ENCODE results near the gene RNF222. TPM values are rescaled to one million over a fixed set of nuclear protein-coding genes. Genes with fewer than 3 reads are reported as not detected.

RNF222 gene
- polyA plus RNA-seq, 1 donor from 2014 or later = not detected

- no peaks in the 10 kb centered on the region for H3K9me2 ChIP-seq (ENCODE audit: insufficient read depth, low read length)
- H3K79me2 ChIP-seq (replicated peaks; ENCODE audit: insufficient read depth, low read length) = no peaks in the 10 kb centered on the region
- H4K20me1 ChIP-seq (ENCODE audit: insufficient read depth) = no peaks in the 10 kb centered on the region
- no peaks in the 10 kb centered on the region for H3K36me3 ChIP-seq (ENCODE audit: insufficient read depth, low read length)
- no peak overlapping the region for H3K27ac ChIP-seq (ENCODE audit: low read length)
- no peaks in the 10 kb centered on the region for H3F3A ChIP-seq (ENCODE audit: insufficient read depth, low read length, poor library complexity, severe bottlenecking)
- TF ChIP-seq REST (IDR thresholded peaks at IDR 0.05; ENCODE audit: borderline replicate concordance) (no peak), MXI1 (conservative IDR thresholded peaks at IDR 0.05; ENCODE audit: poor library complexity, severe bottlenecking) (no peak), SMC3 (conservative IDR thresholded peaks at IDR 0.05; ENCODE audit: poor library complexity) (no peak)
- H3K27me3 ChIP-seq (ENCODE audit: insufficient read depth, low read depth, low read length) = no peaks in the 10 kb centered on the region
- no peak overlapping the region for H3K4me3 ChIP-seq (ENCODE audit: low read length)
- no peak overlapping the region for H3K4me2 ChIP-seq (ENCODE audit: low read length)
- H3K9ac ChIP-seq (ENCODE audit: low read length) = no peak overlapping the region
- H3K9me3 ChIP-seq (ENCODE audit: low read length) = no peaks in the 10 kb centered on the region
- no peak overlapping the region for H2AFZ ChIP-seq (ENCODE audit: low read depth, low read length)
These were observed 51.5 kb downstream of the RNF222 start for GRCh38 chr17:8345951-8346665.

- no peak overlapping the region for H2AFZ ChIP-seq (ENCODE audit: low read depth, low read length)
- no peaks in the 10 kb centered on the region for H3K27me3 ChIP-seq (ENCODE audit: insufficient read depth, low read depth, low read length)
- no peaks in the 10 kb centered on the region for H3F3A ChIP-seq (ENCODE audit: insufficient read depth, low read length, poor library complexity, severe bottlenecking)
- H3K9me2 ChIP-seq (ENCODE audit: insufficient read depth, low read length) = no peaks in the 10 kb centered on the region
- H3K9ac ChIP-seq (ENCODE audit: low read length) = no peak overlapping the region
- H3K27ac ChIP-seq (ENCODE audit: low read length) = no peak overlapping the region
- no peak for TF ChIP-seq REST (IDR thresholded peaks at IDR 0.05; ENCODE audit: borderline replicate concordance)
- TF ChIP-seq CTCF (IDR thresholded peaks at IDR 0.05; ENCODE audit: poor library complexity, severe bottlenecking) = no peak
- TF ChIP-seq EZH2 (IDR thresholded peaks at IDR 0.05; ENCODE audit: borderline replicate concordance, insufficient read depth, low read length, poor library complexity, severe bottlenecking) = no peak
- TF ChIP-seq MXI1 (conservative IDR thresholded peaks at IDR 0.05; ENCODE audit: poor library complexity, severe bottlenecking) = no peak
- TF ChIP-seq POLR2AphosphoS5 (IDR thresholded peaks at IDR 0.05) = no peak
- TF ChIP-seq SMC3 (conservative IDR thresholded peaks at IDR 0.05; ENCODE audit: poor library complexity) = no peak
- TF ChIP-seq TAF1 (IDR thresholded peaks at IDR 0.05; ENCODE audit: low read depth) = no peak
- TF ChIP-seq RAD21 (conservative IDR thresholded peaks at IDR 0.05) = no peak
- TF ChIP-seq EP300 (conservative IDR thresholded peaks at IDR 0.05; ENCODE audit: poor library complexity, severe bottlenecking) = no peak
- no peaks in the 10 kb centered on the region for H3K36me3 ChIP-seq (ENCODE audit: insufficient read depth, low read length)
- no peak overlapping the region for H3K4me3 ChIP-seq (ENCODE audit: low read length)
- no peaks in the 10 kb centered on the region for H4K20me1 ChIP-seq (ENCODE audit: insufficient read depth)
- H3K79me2 ChIP-seq (replicated peaks; ENCODE audit: insufficient read depth, low read length) = no peaks in the 10 kb centered on the region
- no peak overlapping the region for H3K4me2 ChIP-seq (ENCODE audit: low read length)
- no peaks in the 10 kb centered on the region for H3K9me3 ChIP-seq (ENCODE audit: low read length)
These were observed 52.5 kb downstream of the RNF222 start for GRCh38 chr17:8345052-8345690.

All from neural cell (in vitro differentiated cells).